ENCODE results near the gene PSORS1C2.

PSORS1C2 gene

GRCh38 chr6:31125162-31125561, 13.7 kb downstream of the PSORS1C2 start:
- CTCF ChIA-PET: interaction anchor here (1.1 to 2.4 kb wide), 3 partner anchors 12 to 72 kb away, joined by 3 to 8 read pairs (median 7); no protein-coding TSS in a partner anchor
- no peak for TF ChIP-seq CTCF (IDR thresholded peaks at IDR 0.05; ENCODE audit: control extremely low read depth, extremely low read depth, low read depth, missing control alignments)
- no peak for DNase-seq (ENCODE audit: extremely low spot score)
- POLR2A ChIA-PET: no interaction called here

GRCh38 chr6:31122791-31123706, 15.8 kb downstream of the PSORS1C2 start:
- TF ChIP-seq CTCF (IDR thresholded peaks at IDR 0.05; ENCODE audit: control extremely low read depth, extremely low read depth, low read depth, missing control alignments): no peak
- DNase-seq (ENCODE audit: extremely low spot score): no peak
- POLR2A ChIA-PET: no interaction called here
- CTCF ChIA-PET: interaction anchor here (0.8 to 1.8 kb wide), 6 partner anchors 12 to 578 kb away, joined by 3 to 7 read pairs (median 4); no protein-coding TSS in a partner anchor

- ChIA-PET CTCF (interaction anchor here (1.0 to 6.7 kb wide), 3 partner anchors 8 to 71 kb away, joined by 3 to 72 read pairs (median 3); no protein-coding TSS in a partner anchor), POLR2A (no interaction called here)
- TF ChIP-seq CTCF (IDR thresholded peaks at IDR 0.05; ENCODE audit: control extremely low read depth, extremely low read depth, low read depth, missing control alignments): no peak
- no peak for DNase-seq (ENCODE audit: extremely low spot score)
Observed at GRCh38 chr6:31121131-31121790, 17.6 kb downstream of the PSORS1C2 start.

- POLR2A ChIA-PET: no interaction called here
- no peak for TF ChIP-seq CTCF (IDR thresholded peaks at IDR 0.05; ENCODE audit: control extremely low read depth, extremely low read depth, low read depth, missing control alignments)
- CTCF ChIA-PET: interaction anchor here (1.4 to 6.7 kb wide), 2 partner anchors 9 to 72 kb away, joined by 3 to 72 read pairs; no protein-coding TSS in a partner anchor
- DNase-seq (ENCODE audit: extremely low spot score): no peak
Observed at GRCh38 chr6:31120151-31120915, 18.5 kb downstream of the PSORS1C2 start, which contains the start of gene CDSN. CDSN (minus strand) TSS chr6:31120446; CDS start chr6:31120419, 27 bp downstream.

- no peak for TF ChIP-seq CTCF (IDR thresholded peaks at IDR 0.05; ENCODE audit: control extremely low read depth, extremely low read depth, low read depth, missing control alignments)
- ChIA-PET POLR2A (no interaction called here), CTCF (interaction anchor here (1.0 to 6.7 kb wide), 3 partner anchors 11 to 31 kb away, joined by 3 to 72 read pairs (median 5); no protein-coding TSS in a partner anchor)
- DNase-seq (ENCODE audit: extremely low spot score): no peak
Observed at GRCh38 chr6:31118178-31118577, 20.7 kb downstream of the PSORS1C2 start.
